ENCODE measurements around the gene KDM1A.

The KDM1A gene

GRCh38 chr1:23079025-23079424 lies 59.8 kb downstream of the KDM1A start:
- DNase-seq: no peak

DNA sequence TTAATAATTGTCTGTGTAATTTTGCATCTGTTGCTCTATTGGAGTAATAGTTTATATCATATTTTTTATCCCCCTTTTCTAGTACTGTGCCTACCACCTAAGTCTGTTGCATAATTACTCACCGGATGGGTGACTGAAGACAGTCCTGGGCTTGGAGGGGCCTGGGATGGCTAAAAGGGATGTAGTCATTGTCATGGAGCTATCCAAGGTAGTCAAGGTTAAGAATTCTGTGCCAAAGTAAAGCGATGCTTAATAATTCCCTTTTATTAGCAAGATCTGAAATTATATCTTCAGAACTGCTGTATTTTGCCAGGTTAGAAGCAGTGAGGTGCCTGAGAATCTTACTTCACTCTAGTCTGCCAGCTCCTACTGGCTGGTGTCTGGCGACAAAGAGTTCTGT lies 61.6 kb downstream of the KDM1A start:
- DNase-seq: no peak

- DNase-seq: no peak
These were observed 62.1 kb downstream of the KDM1A start for GRCh38 chr1:23081376-23081775.

DNA sequence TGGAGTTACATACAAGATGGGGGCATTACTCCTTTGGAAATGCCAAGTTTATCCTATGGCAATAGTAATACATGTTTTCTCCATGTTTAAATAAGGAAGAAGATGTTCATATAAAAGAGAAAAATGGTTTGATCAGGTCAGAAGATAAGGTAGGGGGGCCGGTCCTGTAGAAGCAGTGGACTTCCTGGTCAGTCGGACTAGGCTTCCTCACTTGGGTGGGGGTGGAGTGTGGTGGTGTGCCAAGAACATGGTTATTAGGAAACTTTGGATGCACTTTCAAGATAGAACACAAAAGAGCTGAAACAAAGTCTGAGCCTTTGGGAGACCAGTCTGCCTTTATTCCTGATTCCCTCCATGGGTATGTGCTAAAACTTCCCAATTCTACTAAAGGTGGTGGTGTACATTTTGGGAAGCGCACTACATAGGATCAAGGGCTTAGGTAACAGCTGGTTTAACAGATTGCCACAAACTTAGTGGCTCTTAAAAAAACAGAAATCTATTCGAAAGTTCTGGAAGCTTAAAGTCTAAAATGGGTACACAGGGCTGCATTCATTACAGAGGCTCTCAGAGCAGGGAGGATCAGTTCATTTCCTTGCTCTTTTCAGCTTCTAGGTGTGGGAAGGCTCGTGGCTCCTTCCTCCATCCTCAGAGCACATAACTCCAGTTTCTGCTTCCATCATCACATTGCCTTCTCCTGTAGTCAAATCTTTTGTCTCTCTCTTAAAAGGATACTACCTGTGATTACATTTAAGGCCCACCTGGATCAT lies 64.6 kb downstream of the KDM1A start:
- no peak for DNase-seq

DNA sequence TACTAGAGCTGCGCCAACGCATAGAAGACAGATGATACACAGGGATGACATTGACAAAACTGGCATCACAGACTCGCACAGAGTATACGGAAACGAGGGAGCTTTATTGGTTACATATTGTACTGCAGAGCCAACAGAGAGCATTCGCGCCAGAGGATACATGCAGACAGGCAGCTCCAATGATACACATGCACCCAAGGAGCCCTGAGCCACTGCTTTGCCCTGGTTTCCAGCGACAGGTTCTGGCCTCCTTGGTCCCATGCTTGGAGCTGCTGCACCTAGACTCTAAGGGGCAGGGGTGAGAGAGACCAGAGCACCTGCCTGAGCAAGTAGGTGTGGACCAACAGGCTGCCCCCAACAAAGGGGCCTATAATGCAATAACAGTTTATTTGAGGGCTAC lies 65.6 kb downstream of the KDM1A start:
- DNase-seq: no peak

GRCh38 chr1:23085696-23086095 lies 66.4 kb downstream of the KDM1A start:
- no peak for DNase-seq

DNA sequence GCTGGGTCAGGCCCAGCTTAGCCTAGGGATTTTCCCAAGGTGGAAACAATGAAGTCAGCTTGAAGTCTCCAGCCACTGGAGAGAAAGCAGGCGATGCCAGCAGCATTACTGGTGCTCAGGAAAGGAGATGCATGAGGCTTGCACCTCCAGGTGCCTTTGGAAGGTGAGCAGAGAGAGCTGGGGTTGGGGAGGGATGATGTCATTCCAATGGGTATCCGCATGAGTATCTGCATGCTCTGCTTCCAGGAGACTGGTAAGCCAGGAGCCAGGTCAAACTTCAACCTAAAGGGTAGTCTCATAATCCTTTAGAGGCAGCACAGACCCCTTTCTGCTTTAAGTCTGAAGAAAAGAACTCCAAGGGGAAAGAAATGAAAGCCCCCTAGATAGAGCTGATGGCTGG lies 68.8 kb downstream of the KDM1A start:
- DNase-seq: no peak

DNA sequence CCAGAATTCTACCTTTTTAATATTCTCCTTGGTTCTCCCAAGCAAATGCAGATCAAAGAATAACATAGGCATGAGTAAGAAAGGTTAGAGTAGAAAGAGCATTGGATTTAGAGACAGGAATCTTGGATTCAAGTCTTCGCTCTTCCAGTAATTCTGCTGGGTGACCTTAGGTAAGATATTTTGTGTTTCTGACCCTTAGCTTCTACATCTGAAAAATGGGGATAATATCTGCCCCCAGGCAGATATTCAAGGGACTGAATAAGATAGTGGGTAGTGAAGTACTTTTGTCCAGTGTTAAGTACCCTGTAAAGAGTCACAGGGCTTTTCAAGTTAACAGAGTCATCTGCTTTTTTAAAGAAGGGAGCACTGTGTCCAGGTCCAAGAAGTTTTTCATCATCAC lies 70.8 kb downstream of the KDM1A start:
- DNase-seq: no peak

DNA sequence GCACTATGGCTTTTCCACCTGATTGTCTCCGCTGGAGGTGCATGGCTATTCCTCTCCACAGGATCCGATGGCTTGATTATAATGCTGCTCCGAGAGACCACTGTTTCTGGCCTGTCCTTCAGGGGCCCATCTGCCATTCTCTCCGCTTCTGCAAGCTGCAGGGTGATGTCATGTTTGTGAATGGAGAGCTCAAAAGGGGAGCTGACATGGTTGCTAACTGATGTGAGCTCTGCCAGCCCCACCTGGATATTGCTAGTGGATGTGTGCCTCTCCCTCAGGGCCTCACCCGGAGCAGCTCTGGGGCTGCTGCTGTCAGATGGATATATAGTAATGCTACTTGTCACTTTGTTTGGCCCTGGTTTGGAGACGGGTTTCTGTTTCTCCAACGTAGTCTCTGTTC lies 72.3 kb downstream of the KDM1A start:
- DNase-seq: no peak

DNA sequence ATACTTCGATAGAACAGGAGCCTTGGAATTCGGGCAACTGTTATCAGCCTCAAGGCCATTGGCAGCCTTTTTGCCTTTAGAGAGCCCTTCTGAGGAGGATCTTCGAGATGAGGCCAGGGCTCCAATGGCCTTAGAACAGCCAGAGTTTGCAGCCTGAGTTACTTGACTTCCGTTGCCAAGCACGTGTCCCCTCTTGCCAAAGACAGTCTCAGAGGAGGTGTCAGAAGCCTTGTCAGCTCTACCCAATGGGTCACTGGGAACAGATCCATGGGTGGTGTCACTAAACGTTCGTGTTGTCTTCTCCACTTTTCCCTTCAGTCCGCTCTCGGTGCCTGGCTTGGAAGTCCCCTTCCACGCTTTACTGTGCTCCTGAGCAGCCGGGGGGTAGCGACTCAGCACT lies 73.2 kb downstream of the KDM1A start:
- DNase-seq: no peak

DNA sequence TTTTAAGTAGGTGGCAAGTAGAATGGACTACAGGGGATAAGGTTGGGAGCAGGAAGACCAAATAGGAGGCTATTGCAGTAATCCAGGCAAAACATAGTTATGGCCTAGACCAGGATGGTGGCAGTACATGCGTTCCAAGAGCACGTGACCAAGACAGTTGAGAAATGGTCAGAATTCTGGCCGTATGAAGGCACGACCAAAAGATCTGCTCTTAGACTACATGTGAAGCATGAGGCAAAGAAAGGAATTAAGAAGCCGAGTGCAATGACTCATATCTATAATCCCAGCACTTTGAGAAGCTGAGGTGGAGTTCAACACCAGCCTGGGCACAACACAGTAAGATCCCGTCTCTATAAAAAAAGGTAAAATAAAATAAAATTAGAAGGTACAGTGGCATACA lies 78.0 kb downstream of the KDM1A start:
- no peak for DNase-seq

- DNase-seq: peak; percentile 77
These were observed 79.3 kb downstream of the KDM1A start for GRCh38 chr1:23098463-23099170.

GRCh38 chr1:23099171-23099536 lies 79.9 kb downstream of the KDM1A start:
- DNase-seq: no peak

DNA sequence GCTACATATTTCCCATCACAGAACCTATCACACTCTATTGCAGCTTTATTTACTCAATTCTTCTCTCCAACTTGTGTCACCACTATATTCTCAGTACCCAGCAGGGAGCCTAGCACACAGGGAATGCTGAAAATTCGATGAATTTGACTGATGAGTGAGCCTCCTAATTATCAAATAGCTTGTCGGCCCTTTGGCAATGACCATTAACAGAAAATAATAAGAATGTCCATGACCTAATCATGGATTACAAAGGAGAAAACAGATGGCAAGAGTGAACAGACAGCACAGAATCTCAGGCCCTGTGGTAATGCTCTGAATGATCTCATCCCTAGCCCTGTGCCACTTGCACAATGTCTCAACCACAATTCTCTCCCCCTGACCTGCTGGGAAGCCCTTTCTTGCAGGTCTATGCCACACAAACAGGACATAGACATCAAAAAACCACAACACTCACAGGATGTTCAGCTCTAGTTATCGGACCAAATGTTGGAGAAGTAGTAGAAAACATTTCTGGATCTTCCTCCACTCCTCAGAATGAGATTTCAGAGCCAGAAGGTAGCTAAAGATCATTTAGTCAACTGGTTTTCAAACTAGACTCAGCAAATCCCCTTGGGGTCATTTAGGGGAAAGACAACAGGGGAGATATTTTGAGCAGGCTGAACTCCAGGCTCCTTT lies 80.9 kb downstream of the KDM1A start:
- DNase-seq: no peak

GRCh38 chr1:23101101-23101827 lies 82.0 kb downstream of the KDM1A start:
- DNase-seq: no peak

DNA sequence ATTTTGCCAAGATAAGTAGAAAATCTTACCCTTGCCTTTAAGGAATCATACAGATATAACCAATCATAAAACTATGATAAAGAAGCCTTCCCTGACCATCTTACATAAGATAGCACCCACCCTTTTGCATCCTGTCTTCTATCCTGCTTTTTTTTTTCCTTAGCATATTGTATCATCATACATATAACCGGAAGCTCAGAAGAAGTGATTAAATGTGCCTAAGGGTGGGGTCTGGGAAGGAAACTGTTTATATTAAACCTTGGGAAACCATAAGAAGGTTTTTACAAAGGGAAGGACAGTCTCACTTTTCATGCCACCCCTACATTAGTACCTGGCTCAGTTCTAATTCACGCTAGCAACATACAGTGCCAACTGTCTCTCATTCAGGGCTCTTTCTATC lies 82.6 kb downstream of the KDM1A start:
- no peak for DNase-seq

GRCh38 chr1:23102289-23102688 lies 83.0 kb downstream of the KDM1A start:
- DNase-seq: no peak

DNA sequence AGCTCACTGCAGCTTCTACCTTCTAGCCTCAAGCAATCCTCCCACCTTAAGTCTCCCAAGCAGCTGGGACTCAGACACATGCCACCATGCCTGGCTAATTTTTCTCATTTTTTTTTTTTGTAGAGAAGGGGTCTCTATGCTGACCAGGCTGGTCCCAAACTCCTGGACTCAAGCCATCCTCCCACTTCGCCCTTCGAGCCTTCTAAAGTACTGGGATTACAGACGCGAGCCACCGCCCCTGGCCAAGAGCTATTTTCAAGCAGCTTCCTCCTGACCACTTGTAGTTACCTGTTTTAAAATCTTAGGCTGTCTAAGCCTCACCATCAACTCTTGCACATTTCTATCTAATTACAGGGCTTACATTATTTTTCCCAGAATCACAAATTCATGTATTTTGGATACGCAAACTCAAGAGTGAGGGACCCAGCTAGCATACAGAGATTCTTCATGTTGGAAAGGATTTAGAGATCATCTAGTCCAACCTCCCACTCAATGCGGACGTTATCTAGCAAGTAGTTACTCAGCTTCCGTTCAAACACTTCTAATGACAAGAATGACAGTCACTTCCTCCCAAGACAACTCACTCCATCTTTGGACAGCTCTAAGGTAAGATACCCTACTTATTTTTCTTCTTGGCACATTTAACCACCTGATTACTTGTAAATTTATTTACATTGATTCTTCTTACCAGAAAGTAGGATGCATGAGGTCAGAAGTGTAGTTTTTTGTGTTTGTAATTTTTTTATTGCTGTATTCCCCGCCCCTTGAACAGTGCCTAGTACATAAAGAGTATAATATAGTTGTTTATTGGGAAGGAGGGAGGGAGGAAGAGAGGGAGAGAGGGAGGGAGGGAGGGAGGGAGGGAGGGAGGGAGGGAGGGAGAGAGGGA lies 84.0 kb downstream of the KDM1A start:
- no peak for DNase-seq

GRCh38 chr1:23108918-23109533 lies 89.8 kb downstream of the KDM1A start:
- no peak for DNase-seq

DNA sequence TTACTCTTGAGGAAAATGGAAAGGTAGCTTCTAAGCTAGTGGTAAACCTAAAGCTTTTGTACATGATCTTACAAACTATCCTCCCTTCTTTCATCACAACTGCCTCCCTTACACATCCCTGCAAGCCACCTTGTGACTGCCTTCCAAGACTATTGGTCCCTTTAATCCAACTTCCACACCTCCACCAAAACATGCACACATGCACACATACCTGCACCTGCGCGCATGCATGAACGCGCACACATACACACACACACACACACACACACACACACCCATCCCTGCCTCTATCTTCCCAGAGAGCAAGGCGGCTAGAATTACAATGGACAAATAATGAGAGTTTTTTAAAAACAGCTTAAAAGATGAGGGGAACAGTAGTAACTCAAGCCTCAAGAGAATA lies 91.1 kb downstream of the KDM1A start:
- no peak for DNase-seq

GRCh38 chr1:23111600-23112535 lies 92.6 kb downstream of the KDM1A start:
- DNase-seq: no peak

Measured in DMS79 treated with DMSO at 0.1 percent for 48 hours (cell line).